Naive thymus-derived CD4-positive, alpha-beta T cell (primary cell): ENCODE data around the gene LTBP2. TPM values are rescaled to one million over a fixed set of nuclear protein-coding genes. Genes with fewer than 3 reads are reported as not detected.

Experiments used
- ATAC-seq: fragments of 150-1000 bp; cut with Tn5 transposase; 2 replicates; pipeline ENCODE4 v1.10.0; 2021; ENCODE audit warnings: mild to moderate bottlenecking, moderate library complexity
- CTCF ChIA-PET: fragments of 350-600 bp; sonication (Branson Sonifier 250); formaldehyde crosslinking; loops from one replicate; lab custom pipeline; 2021; ENCODE audit warnings: antibody characterized with exemption; lab: Charles Lee
- POLR2A ChIA-PET: fragments of 350-600 bp; sonication (Branson Sonifier 250); formaldehyde crosslinking; loops from one replicate; lab custom pipeline; 2021; ENCODE audit warnings: antibody characterized with exemption, inconsistent platforms; lab: Charles Lee
- DNase-seq, 9 donors: peaks; one replicate each; pipeline versions ENCODE4 v3.0.0 to v3.0.0-alpha.2; 2020 to 2022; ENCODE audit warnings: mixed read lengths in 1 of 9
- H3K27ac ChIP-seq: one replicate; pipeline ENCODE4 v1.7.0; 2013; ENCODE audit warnings: mild to moderate bottlenecking, low read depth, low read length, moderate library complexity
- H3K27me3 ChIP-seq, 2 donors: one replicate each; pipeline ENCODE4 v1.7.0; 2013; ENCODE audit warnings: low read length in 2 of 2, mild to moderate bottlenecking in 2 of 2, moderate library complexity in 2 of 2; ENCODE audit not compliant: control insufficient read depth in 2 of 2, insufficient read depth in 2 of 2
- H3K36me3 ChIP-seq, 3 experiments: 1 replicate in 2 of 3; 2 replicates in 1 of 3; pipeline ENCODE4 v1.7.0; 2013; ENCODE audit warnings: low read length in 3 of 3, mild to moderate bottlenecking in 3 of 3, moderate library complexity in 1 of 3; ENCODE audit not compliant: insufficient read depth in 3 of 3, control insufficient read depth in 2 of 3
- H3K4me1 ChIP-seq, 2 donors: one replicate each; pipeline ENCODE4 v1.7.0; 2013; ENCODE audit warnings: low read length in 2 of 2, mild to moderate bottlenecking in 2 of 2, moderate library complexity in 1 of 2; ENCODE audit not compliant: control insufficient read depth in 2 of 2, insufficient read depth in 2 of 2
- H3K4me3 ChIP-seq: 2 replicates; pipeline ENCODE4 v1.7.0; 2013; ENCODE audit warnings: mild to moderate bottlenecking, low read length
- H3K9me3 ChIP-seq, 3 experiments: 1 replicate in 2 of 3; 2 replicates in 1 of 3; pipeline ENCODE4 v1.7.0; 2013; ENCODE audit warnings: low read length in 3 of 3; ENCODE audit not compliant: control insufficient read depth in 2 of 3
- H3K27ac Mint-ChIP-seq, 9 donors: one replicate each; pipeline ENCODE4 v1.8.0; 2020 to 2022; ENCODE audit warnings: mixed read lengths in 9 of 9, mild to moderate bottlenecking in 8 of 9, moderate library complexity in 5 of 9, inconsistent platforms in 2 of 9
- H3K27me3 Mint-ChIP-seq, 5 donors: one replicate each; pipeline ENCODE4 v1.8.0; 2021 to 2022; ENCODE audit warnings: mixed read lengths in 5 of 5, mild to moderate bottlenecking in 1 of 5
- H3K36me3 Mint-ChIP-seq, 5 donors: one replicate each; pipeline ENCODE4 v1.8.0; 2020 to 2022; ENCODE audit warnings: mixed read lengths in 5 of 5, mild to moderate bottlenecking in 3 of 5, inconsistent platforms in 1 of 5
- H3K4me1 Mint-ChIP-seq, 7 donors: one replicate each; pipeline ENCODE4 v1.8.0; 2020 to 2022; ENCODE audit warnings: mixed read lengths in 7 of 7, mild to moderate bottlenecking in 3 of 7, inconsistent platforms in 1 of 7
- H3K4me3 Mint-ChIP-seq, 10 donors: one replicate each; pipeline ENCODE4 v1.8.0; 2020 to 2022; ENCODE audit warnings: mild to moderate bottlenecking in 10 of 10, mixed read lengths in 10 of 10, moderate library complexity in 6 of 10, inconsistent platforms in 2 of 10
- H3K9me3 Mint-ChIP-seq, 11 donors: one replicate each; pipeline ENCODE4 v1.8.0; 2020 to 2022; ENCODE audit warnings: mixed read lengths in 11 of 11, mild to moderate bottlenecking in 4 of 11, inconsistent platforms in 1 of 11, moderate library complexity in 1 of 11
- intact Hi-C, 2 donors: fragments of 100-400 bp; cut with micrococcal nuclease; formaldehyde crosslinking; loops; one replicate each; pipeline ENCODE4 v1.15.1; 2023
- polyA plus RNA-seq, 2 donors: library from polyadenylated mRNA; unstranded; fragments of 300-500 nt; fragmentation: Illumina TruSeq; gene quantifications; one replicate each; pipeline ENCODE4 v1.2.3, GENCODE V29; 2021
- total RNA-seq, 6 experiments: library from RNA in 5 of 6; stranded (reverse) in 5 of 6; gene quantifications; 1 replicate in 5 of 6; 2 replicates in 1 of 6; pipeline ENCODE4 v1.2.3 and lab custom pipeline; 2021 to 2026

LTBP2 gene
- total and polyA plus RNA-seq, 7 experiments from 2014 or later: 0.07 to 1.1 (median 0.27) TPM

DNA sequence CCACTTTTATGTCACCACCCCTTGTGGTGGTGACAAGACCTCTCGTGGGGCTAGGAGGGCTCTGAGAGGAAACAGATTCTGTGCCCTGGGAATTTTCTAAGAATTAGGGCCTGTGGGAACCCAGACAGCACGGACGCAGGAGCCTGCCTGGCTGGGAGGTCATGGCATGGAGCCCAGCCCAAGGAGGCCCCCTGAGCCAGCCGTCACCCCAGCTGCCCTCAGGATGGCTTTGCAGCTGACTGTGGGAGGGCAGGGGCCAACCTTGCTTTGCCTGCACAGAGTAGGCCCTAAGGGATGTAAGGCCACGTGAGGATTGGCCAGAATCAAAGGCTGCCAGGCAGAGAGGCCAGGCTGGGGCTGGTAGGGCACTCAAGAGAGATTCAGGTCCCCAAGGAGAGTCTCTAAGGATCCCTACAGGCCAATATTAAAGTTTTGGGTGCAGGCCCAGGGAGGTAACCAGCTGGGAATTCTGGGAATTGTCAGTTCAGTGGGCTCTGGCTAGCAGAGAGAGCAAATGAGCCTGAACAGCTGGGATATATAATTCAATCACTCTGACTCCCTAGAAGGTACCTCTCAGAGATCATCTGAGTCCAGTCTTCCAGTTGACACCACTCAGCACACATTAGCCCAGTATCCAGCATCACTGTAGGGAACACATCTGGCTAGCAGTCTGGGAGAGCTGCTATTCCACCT is 6.4 kb downstream of the LTBP2 start:
- H3K4me1 Mint-ChIP-seq: peaks cover 7 to 16% (median 14%) of the 10 kb centered on the region in 7 donors
- intact Hi-C loops: loop anchor here in 1 of 2 donors (5.0 kb wide), 2 partner anchors 57 to 1057 kb away; partner anchors contain the start of genes ERG28 and TTLL5
- Histone ChIP-seq H3K27ac (no peak overlapping the region), H3K36me3 (no peaks in the 10 kb centered on the region), H3K9me3 (no peaks in the 10 kb centered on the region), H3K4me3 (no peak overlapping the region), H3K27me3 (no peaks in the 10 kb centered on the region), H3K4me1 (peaks cover 0 to 3% of the 10 kb centered on the region in 2 donors)
- peaks cover 0 to 23% (median 0%) of the 10 kb centered on the region in 5 donors for H3K27me3 Mint-ChIP-seq
- H3K36me3 Mint-ChIP-seq: no peaks in the 10 kb centered on the region
- H3K27ac Mint-ChIP-seq: peak overlapping the region in 1 of 9 donors; percentile 8
- POLR2A ChIA-PET: no interaction called here
- ATAC-seq (no peak), DNase-seq (no peak)
- CTCF ChIA-PET: interaction anchor here (1.2 kb wide), 1 partner anchor 13 kb away, joined by 3 read pairs; no protein-coding TSS in a partner anchor
- no peaks in the 10 kb centered on the region for H3K9me3 Mint-ChIP-seq
- H3K4me3 Mint-ChIP-seq: no peak overlapping the region

- H3K27ac ChIP-seq: no peak overlapping the region
- Mint-ChIP-seq H3K36me3 (no peaks in the 10 kb centered on the region), H3K27ac (no peak overlapping the region), H3K27me3 (peaks cover 0 to 15% (median 0%) of the 10 kb centered on the region in 5 donors), H3K4me1 (peaks cover 7 to 12% (median 11%) of the 10 kb centered on the region in 7 donors), H3K9me3 (no peaks in the 10 kb centered on the region), H3K4me3 (no peak overlapping the region)
- intact Hi-C loops: loop anchor here in 1 of 2 donors (5.0 kb wide), 2 partner anchors 57 to 1057 kb away; partner anchors contain the start of genes ERG28 and TTLL5
- no peaks in the 10 kb centered on the region for H3K9me3 ChIP-seq
- ChIA-PET POLR2A (no interaction called here), CTCF (interaction anchor here (0.5 to 1.2 kb wide), 2 partner anchors 14 to 213 kb away, joined by 3 to 4 read pairs; no protein-coding TSS in a partner anchor)
- ATAC-seq: no peak
- no peaks in the 10 kb centered on the region for H3K36me3 ChIP-seq
- DNase-seq: no peak
- no peaks in the 10 kb centered on the region for H3K27me3 ChIP-seq
- H3K4me3 ChIP-seq: no peak overlapping the region
- peaks cover 0 to 3% of the 10 kb centered on the region in 2 donors for H3K4me1 ChIP-seq
Measured at GRCh38 chr14:74604911-74605310, 7.1 kb downstream of the LTBP2 start.

DNA sequence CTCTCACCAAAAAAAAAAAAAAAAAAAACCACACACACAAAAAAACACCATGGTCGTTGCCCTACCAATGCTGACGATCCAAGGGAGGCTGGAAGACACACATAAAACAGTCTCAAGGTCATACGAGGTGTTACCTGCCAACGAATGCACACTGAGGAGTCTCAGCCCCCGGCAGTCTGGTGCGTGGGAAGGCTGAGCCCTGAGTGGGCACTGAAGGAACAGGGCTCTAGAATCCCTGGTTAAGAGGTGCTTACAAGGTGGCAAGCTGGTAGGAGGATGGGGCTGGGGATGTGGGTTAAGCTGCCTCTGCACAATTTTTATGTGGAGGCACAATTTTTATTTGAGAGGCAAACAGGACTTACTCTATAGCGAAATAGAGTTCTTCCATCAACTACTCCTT is 7.9 kb downstream of the LTBP2 start:
- Mint-ChIP-seq H3K9me3 (no peaks in the 10 kb centered on the region), H3K4me1 (peaks cover 3 to 4% (median 4%) of the 10 kb centered on the region in 7 donors), H3K27ac (no peak overlapping the region), H3K36me3 (no peaks in the 10 kb centered on the region), H3K27me3 (peaks cover 0 to 7% (median 0%) of the 10 kb centered on the region in 5 donors), H3K4me3 (no peak overlapping the region)
- no peaks in the 10 kb centered on the region for H3K36me3 ChIP-seq
- no peak overlapping the region for H3K4me3 ChIP-seq
- POLR2A ChIA-PET: interaction anchor here (0.7 kb wide), 1 partner anchor 9 kb away, joined by 11 read pairs; no protein-coding TSS in a partner anchor
- ATAC-seq (no peak), DNase-seq (no peak)
- H3K27ac ChIP-seq: no peak overlapping the region
- H3K27me3 ChIP-seq: no peaks in the 10 kb centered on the region
- H3K9me3 ChIP-seq: no peaks in the 10 kb centered on the region
- intact Hi-C loops: no loop called here
- CTCF ChIA-PET: interaction anchor here (0.5 to 1.2 kb wide), 4 partner anchors 15 to 213 kb away, joined by 3 to 9 read pairs (median 4); no protein-coding TSS in a partner anchor
- no peaks in the 10 kb centered on the region for H3K4me1 ChIP-seq

DNA sequence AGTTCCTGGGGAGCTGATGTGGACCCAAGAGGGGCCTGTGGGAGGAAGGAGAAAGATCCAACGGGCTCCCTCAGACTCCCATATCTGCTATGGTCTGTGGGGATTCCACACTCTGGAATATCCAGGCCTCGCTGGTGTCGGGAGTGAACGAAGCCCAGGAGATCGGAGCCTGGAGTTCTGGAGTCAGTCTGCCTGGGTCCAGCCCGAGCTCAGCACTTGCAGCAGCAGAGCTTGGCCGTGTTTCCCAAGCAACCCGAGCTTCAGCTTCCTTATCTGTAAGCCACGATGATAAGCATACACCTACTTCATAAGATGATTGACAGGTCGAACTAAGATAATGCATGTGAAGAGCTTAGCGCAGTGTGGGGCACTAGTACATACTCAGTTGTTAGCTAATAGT is 10.1 kb downstream of the LTBP2 start:
- no peaks in the 10 kb centered on the region for H3K9me3 Mint-ChIP-seq
- Histone ChIP-seq H3K4me3 (no peak overlapping the region), H3K27ac (no peak overlapping the region), H3K27me3 (no peaks in the 10 kb centered on the region), H3K4me1 (no peaks in the 10 kb centered on the region), H3K9me3 (no peaks in the 10 kb centered on the region), H3K36me3 (no peaks in the 10 kb centered on the region)
- H3K4me3 Mint-ChIP-seq: no peak overlapping the region
- H3K4me1 Mint-ChIP-seq: no peaks in the 10 kb centered on the region
- ChIA-PET POLR2A (interaction anchor here (0.6 to 0.9 kb wide), 2 partner anchors 11 to 329 kb away, joined by 3 read pairs; no protein-coding TSS in a partner anchor), CTCF (interaction anchor here (0.5 to 1.5 kb wide), 4 partner anchors 11 to 622 kb away, joined by 3 to 5 read pairs (median 3); partner anchors contain the start of gene LTBP2)
- peaks cover 0 to 5% (median 0%) of the 10 kb centered on the region in 5 donors for H3K27me3 Mint-ChIP-seq
- H3K27ac Mint-ChIP-seq: no peak overlapping the region
- DNase-seq (no peak), ATAC-seq (no peak)
- intact Hi-C loops: no loop called here
- H3K36me3 Mint-ChIP-seq: no peaks in the 10 kb centered on the region

DNA sequence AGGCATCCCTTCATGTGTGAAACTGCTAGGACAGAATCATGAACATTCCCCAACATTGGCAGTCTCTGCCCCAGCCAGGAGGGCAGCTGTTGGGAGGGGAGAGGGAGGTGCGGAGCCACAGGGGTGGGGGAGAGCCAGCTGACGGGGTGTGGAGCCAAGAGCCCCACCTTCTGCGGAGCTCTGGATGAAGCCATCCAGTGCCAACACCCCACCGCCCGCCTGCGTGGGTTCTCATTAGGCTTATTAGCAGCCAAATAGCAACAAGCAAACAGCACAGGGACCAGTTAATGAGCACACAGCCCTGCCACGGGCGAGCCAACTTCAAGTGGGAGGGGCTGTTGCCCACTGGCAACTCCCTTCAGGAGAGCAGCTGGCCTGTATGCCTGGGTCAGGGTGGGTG is 12.1 kb downstream of the LTBP2 start:
- CTCF ChIA-PET: no interaction called here
- no peaks in the 10 kb centered on the region for H3K4me1 ChIP-seq
- intact Hi-C loops: no loop called here
- no peaks in the 10 kb centered on the region for H3K27me3 ChIP-seq
- Mint-ChIP-seq H3K27ac (no peak overlapping the region), H3K4me1 (no peaks in the 10 kb centered on the region), H3K27me3 (peaks cover 0 to 4% (median 0%) of the 10 kb centered on the region in 5 donors), H3K9me3 (peaks cover 0 to 1% (median 0%) of the 10 kb centered on the region in 11 donors), H3K4me3 (no peak overlapping the region), H3K36me3 (no peaks in the 10 kb centered on the region)
- H3K27ac ChIP-seq: no peak overlapping the region
- no peak overlapping the region for H3K4me3 ChIP-seq
- DNase-seq: no peak
- H3K36me3 ChIP-seq: no peaks in the 10 kb centered on the region
- no peak for ATAC-seq
- no peaks in the 10 kb centered on the region for H3K9me3 ChIP-seq
- POLR2A ChIA-PET: no interaction called here

DNA sequence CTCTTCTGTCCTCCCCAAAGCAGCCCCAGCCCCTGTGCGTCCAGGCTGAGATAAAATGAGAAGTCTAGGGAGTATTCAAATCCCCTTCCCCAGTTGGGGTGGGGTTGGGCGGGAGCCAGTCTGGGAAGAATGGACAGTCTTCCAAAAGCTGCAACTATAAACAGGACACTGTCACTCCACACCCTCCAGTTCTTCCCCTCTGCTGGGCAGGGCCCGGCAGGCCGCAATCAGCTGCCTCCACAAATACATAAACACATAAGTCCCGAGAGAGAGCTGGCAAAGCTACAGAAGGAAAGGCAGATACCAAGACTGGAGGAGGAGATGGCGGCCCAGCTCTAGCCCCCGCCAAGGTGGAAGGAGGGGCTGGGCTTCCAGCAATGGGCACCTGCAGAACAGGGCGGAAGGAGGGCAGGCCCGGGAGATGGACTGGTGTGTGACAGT is 12.7 kb downstream of the LTBP2 start:
- ATAC-seq: no peak
- peaks cover 0 to 1% (median 0%) of the 10 kb centered on the region in 11 donors for H3K9me3 Mint-ChIP-seq
- H3K4me1 Mint-ChIP-seq: no peaks in the 10 kb centered on the region
- H3K27ac ChIP-seq: no peak overlapping the region
- no peaks in the 10 kb centered on the region for H3K9me3 ChIP-seq
- intact Hi-C loops: no loop called here
- no peaks in the 10 kb centered on the region for H3K36me3 Mint-ChIP-seq
- no peak for DNase-seq
- CTCF ChIA-PET: interaction anchor here (0.7 kb wide), 1 partner anchor 141 kb away, joined by 3 read pairs; no protein-coding TSS in a partner anchor
- H3K27me3 ChIP-seq: no peaks in the 10 kb centered on the region
- peaks cover 0 to 4% (median 0%) of the 10 kb centered on the region in 5 donors for H3K27me3 Mint-ChIP-seq
- H3K4me3 Mint-ChIP-seq: no peak overlapping the region
- H3K4me3 ChIP-seq: no peak overlapping the region
- POLR2A ChIA-PET: interaction anchor here (1.0 kb wide), 1 partner anchor 262 kb away, joined by 3 read pairs; no protein-coding TSS in a partner anchor
- H3K36me3 ChIP-seq: no peaks in the 10 kb centered on the region
- H3K4me1 ChIP-seq: no peaks in the 10 kb centered on the region
- H3K27ac Mint-ChIP-seq: no peak overlapping the region
